DND-41 (cell line): Measurements from ENCODE around the gene CACNB1.

Source experiments
- EZH2 ChIP-seq: IDR thresholded peaks from 3 replicates; pipeline ENCODE4 v1.6.1; 2012; ENCODE audit warnings: borderline replicate concordance, low read depth, mild to moderate bottlenecking, moderate library complexity, low read length, inconsistent platforms; ENCODE audit not compliant: severe bottlenecking
- TF ChIP-seq, protein P1 (sequence below): IDR thresholded peaks from 2 replicates; pipeline ENCODE4 v1.5.1; 2012; ENCODE audit warnings: borderline replicate concordance, low read length, moderate library complexity, mild to moderate bottlenecking; ENCODE audit not compliant: poor library complexity, severe bottlenecking; ENCODE audit errors: extremely low read depth

DNA sequence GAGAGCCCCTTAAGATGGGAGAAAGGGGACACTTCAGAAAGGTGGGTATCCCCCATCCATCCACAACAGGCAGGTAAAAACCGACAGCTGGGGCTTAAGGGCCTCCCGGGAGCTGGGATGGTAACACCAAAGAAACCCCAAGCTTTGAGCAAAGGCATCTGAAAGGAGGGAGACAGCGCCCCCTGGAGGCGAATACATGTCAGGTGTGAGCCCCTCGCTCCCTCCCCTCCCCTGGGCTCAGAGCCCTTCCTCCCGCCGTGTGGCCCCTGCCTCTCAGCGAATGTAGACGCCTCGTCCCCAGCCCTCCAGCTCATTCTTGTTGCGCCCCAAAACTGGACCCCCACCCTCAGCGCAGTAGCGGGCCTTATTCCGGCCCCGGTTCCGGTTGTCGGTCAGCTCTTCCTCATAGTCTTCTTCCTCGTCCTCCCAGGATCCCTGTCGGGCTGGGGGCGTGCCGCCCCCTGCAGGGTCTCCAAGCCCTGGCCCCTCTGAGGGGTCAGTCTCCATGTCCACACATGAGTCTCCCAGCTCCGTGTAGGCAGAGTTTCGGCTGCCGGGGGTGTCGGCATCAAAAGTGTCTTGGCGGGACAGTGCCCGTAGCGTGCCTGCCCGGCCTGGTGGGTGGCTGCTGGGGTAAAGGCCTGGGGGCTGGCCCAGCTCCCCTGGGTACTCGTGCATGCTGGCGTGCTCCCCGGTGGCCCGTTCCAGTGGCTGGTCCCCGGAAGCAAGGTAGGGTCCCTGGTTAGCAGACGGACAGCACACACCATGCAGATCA is 22.4 kb downstream of the CACNB1 start:
- TF ChIP-seq, protein P1, sequence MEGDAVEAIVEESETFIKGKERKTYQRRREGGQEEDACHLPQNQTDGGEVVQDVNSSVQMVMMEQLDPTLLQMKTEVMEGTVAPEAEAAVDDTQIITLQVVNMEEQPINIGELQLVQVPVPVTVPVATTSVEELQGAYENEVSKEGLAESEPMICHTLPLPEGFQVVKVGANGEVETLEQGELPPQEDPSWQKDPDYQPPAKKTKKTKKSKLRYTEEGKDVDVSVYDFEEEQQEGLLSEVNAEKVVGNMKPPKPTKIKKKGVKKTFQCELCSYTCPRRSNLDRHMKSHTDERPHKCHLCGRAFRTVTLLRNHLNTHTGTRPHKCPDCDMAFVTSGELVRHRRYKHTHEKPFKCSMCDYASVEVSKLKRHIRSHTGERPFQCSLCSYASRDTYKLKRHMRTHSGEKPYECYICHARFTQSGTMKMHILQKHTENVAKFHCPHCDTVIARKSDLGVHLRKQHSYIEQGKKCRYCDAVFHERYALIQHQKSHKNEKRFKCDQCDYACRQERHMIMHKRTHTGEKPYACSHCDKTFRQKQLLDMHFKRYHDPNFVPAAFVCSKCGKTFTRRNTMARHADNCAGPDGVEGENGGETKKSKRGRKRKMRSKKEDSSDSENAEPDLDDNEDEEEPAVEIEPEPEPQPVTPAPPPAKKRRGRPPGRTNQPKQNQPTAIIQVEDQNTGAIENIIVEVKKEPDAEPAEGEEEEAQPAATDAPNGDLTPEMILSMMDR = peak; percentile 96
- TF ChIP-seq EZH2 = no peak
